HG03139 (cell line): ENCODE data around the gene MXRA7.

ENCODE experiments used
- ATAC-seq: cut with Tn5 transposase; IDR thresholded peaks from one replicate; pipeline ENCODE4 v1.9.1; 2021; ENCODE audit not compliant: unreplicated experiment

MXRA7 gene

GRCh38 chr17:76696763-76697701 is 13.7 kb downstream of the MXRA7 start:
- ATAC-seq: no peak

GRCh38 chr17:76695059-76695831 is 15.5 kb downstream of the MXRA7 start:
- no peak for ATAC-seq

DNA sequence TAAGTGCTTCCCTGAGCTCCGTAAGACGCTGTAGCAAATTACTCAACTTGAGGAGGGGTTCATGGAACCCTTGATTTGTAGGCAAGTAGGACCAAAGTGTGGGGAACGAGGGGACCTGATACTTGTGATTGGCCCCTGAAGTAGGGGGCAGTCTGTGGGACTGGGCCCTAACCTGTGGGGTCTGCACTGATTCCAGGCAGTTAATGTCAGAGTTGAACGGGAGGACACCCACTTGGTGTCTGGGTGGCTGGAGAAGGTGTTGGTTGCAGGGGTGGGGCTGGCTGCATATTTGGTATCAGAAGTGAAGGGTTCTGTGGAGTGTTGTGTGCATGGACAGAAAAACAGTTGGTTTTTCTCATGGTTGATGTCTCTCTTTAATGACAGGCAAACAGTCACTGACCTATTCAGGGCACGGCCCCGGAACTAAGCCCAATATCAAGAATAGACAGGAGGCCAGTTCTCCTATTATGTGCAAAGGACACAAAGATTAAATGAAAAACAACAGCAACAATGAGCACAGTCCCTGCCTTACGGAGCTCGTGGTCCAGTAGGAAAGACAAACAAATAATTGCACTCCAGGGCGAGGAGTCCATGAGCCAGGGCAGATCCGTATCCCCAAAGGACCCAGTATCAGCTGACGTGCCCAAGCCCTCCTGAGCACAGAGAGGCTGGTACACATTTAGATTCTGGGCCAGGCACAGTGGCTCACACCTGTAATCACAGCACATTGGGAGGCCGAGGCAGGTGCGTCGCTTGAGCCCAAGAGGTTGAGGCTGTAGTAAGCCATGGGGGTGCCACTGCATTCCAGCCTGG is 19.2 kb downstream of the MXRA7 start:
- ATAC-seq: no peak

DNA sequence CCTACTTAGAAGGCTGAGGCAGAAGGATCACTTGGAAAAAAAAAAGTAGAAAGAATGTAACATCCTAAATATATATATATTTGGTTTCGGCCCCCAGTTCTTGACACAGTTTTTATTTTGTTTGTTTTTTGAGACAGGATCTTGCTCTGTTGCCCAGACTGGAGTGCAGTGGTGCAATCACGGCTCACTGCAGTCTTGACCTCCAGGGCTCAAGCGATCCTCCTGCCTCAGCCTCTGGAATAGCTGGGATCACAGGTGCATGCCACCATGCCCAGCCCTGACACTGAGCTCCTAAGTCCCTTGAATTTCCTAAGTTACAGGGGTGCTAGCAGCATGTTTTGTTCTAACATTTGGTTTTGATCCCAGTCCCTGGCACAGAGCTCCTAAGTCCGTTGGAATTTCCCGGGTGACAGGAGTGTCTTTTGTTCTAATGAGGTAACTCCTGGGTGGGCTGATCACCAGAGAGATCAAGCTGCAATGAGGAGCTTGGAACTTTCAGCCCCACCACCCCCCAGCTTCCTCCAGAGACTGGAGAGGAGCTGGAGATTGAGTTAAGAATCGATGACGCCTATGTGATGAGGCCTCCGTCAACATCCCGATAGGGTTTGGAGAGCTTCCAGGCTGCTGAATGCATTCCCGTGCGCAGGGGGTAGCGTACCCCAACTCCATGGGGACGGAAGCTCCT is 20.0 kb downstream of the MXRA7 start:
- no peak for ATAC-seq

- no peak for ATAC-seq
These were observed 20.9 kb downstream of the MXRA7 start for GRCh38 chr17:76689859-76690258.

- ATAC-seq: no peak
These were observed 22.6 kb downstream of the MXRA7 start for GRCh38 chr17:76688165-76688622.

DNA sequence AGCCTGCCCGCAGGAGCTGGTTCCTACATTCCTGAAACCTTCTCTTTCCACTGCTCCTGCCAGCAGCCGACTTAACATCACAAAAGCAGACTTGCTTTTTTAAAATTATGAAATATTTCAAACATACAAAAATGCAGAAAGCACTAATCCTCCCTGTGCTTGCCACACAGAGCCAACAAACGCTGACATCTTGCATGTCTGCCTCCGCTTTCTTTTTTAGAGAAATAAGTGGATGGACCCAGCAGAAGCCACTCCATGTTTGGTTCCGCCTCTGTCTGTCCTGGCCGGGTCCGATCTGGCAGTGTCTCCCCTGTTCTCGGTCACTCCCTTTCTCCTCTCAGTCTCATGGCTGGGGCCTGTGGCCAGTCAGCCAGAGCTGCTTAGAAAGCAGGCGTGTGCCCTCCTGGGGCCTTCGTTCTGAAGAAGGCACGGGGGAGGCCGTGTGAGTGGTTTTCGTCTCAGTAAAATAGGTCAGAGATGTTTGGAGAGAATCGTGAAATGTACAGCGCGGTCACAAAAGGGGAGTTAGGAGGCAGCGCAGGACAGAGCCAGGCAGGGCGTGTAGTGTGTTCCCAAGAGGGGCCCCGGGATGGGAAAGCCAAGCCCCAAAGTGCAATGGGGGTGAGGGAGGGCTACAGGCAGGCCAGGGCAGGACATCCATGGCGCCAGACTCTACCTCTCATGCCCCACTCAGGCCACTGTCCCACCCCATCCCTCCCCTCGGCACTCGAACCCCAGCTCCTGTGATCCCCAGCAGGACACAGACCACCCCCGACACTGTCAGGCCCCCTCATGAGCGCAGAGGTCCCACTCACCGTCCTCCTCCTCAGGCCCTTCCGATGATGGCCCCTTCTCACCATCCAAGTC is 23.2 kb downstream of the MXRA7 start:
- no peak for ATAC-seq

DNA sequence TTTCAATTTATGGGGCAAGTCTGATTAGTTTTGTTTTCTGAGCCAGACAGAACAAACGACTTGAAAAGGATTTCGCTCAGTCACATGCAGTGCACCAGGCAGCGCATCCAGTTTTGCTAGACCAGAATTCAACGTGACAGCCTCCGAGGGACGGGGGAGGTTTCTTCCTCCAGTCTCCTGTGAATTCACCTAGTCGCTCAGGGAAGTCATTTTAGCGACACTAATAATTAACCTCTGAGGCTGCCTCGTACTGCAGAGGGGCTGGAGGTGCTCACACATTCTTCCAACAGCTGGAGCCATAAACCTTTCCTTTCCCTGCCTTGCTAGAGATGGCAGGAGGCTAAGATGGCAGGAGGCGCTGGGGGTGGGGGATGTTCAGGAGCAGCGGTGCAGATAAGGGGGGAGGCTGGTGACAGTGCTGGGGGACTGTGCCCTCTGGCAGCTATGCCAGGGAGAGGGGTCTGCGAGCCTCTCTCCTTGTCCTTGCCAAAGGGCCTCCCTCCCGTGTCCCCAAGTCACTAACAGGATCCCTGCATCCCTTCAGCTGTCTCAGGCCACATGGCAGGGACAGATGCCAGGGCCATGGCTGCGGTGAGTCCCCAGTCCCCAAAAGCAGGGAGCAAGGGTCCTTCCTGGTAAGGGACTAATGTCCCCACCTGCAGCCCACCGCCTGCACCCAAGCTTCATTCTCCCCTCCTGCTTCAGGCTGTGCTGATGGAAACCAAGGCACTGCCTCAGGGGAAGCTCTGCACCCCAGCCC is 24.0 kb downstream of the MXRA7 start:
- no peak for ATAC-seq

DNA sequence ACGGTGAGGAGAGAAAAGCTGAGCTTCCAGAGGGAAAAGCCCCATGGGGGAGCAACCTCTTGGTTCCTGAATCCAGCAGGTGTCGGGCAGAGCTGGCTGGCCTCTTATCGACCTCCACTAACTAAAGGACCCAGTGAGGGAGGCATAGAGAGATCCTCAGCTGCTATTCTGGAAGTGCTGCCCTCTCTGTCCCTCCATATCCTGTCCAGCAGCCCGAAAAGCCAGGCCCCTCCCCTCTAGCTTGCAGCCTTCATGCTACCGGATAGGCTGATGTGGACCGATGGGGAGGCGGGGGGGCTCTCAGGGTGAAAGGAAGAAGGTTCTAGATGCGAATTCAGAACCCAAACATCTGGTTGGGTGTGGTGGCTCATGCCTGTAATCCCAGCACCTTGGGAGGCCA is 24.9 kb downstream of the MXRA7 start:
- ATAC-seq: no peak

- ATAC-seq: no peak
These were observed 25.4 kb downstream of the MXRA7 start for GRCh38 chr17:76685366-76685765.

GRCh38 chr17:76684756-76685155 is 26.0 kb downstream of the MXRA7 start:
- ATAC-seq: no peak

GRCh38 chr17:76683921-76684745 is 26.6 kb downstream of the MXRA7 start:
- no peak for ATAC-seq

GRCh38 chr17:76683011-76683755 is 27.6 kb downstream of the MXRA7 start:
- ATAC-seq: no peak

GRCh38 chr17:76682296-76682695 is 28.5 kb downstream of the MXRA7 start:
- no peak for ATAC-seq

- no peak for ATAC-seq
These were observed 29.3 kb downstream of the MXRA7 start for GRCh38 chr17:76681222-76682137.

DNA sequence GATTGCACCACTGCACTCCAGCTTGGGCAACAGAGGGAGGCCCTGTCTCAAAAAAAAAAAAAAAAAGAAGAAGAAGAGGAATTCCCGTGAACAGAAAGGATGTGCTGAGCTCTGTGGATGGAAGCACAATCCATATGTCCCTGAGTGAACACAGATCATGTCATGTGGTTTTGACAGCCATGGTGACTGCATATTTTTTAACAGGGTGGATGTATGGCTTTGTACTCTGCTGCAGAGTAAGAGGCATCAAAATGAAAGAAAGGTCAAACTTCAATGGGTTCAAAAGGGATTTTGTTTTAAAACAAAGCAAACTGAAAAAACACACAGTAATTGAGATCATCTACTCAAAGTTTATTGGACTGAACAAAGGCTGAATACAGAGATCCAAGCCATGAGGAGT is 31.5 kb downstream of the MXRA7 start:
- ATAC-seq: no peak
